GM19035 (cell line): ENCODE measurements around the gene PPP1R1A.

Experiments used
- ATAC-seq: cut with Tn5 transposase; IDR thresholded peaks from one replicate; pipeline ENCODE4 v1.9.1; 2021; ENCODE audit not compliant: unreplicated experiment

PPP1R1A gene, protein sequence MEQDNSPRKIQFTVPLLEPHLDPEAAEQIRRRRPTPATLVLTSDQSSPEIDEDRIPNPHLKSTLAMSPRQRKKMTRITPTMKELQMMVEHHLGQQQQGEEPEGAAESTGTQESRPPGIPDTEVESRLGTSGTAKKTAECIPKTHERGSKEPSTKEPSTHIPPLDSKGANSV

DNA sequence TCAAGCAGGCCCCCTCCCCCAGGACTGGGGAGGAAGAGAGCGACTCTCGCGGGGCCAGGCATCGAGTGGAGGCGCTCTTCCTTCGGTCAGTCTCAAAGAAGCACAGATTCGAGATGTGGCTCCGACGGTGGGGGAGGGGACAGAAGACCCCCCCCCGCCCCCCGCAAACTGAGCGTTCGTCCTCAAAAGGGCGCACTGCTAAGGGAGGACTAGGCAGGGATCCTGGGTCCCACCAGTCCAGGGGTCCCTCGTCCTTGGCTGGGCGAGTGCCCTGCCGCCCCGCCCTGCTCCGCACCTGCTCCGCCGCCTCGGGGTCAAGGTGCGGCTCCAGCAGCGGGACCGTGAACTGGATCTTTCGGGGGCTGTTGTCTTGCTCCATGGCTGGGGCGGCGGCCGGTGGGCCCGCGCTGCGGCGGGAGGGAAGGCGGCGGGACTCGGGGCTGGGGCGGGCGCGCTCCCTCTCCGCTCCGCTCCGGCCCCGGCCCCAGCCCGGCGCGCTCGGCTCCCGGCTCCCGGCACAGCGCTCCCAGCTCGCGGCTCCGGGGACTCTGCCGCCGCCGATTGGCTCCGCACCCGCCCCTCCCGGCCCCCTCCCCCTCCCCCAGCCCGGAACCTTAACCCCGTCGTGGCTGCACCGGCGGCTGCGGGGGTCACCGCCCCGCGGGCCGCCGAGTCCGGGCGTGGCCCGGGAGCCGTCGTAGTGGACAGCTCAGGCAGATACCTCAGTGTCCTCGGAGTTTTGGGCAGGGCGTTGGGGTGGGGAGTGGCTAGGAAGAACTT, at the start of gene PPP1R1A:
PPP1R1A (minus strand) TSS at position 550 of the 780 bp plus-strand sequence; CDS start at position 379, 171 bp downstream.
- no peak for ATAC-seq

DNA sequence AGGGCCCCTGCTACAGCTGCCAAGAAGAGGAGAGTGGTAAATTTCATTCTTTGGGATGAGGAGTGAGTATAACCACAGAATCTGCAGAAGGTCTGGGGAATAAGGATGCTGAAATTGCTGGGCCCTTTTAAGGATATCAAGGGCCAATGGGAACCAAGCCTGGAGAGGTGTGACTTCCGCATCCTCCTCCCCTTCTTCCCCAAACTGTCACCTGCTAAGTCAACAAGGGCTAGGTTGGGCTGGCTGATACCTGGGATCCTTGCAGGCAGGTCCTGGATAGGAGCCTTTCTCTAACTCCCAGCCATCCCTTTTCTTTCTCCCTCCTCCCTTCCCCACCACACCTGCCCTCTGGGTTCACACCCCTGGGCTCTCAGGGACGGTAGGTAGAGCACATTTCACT, 46.3 kb upstream of the PPP1R1A start, which contains the start of gene LACRT:
LACRT (minus strand) TSS at position 101 of the 400 bp plus-strand sequence; CDS start at position 47, 54 bp downstream.
- ATAC-seq = no peak

DNA sequence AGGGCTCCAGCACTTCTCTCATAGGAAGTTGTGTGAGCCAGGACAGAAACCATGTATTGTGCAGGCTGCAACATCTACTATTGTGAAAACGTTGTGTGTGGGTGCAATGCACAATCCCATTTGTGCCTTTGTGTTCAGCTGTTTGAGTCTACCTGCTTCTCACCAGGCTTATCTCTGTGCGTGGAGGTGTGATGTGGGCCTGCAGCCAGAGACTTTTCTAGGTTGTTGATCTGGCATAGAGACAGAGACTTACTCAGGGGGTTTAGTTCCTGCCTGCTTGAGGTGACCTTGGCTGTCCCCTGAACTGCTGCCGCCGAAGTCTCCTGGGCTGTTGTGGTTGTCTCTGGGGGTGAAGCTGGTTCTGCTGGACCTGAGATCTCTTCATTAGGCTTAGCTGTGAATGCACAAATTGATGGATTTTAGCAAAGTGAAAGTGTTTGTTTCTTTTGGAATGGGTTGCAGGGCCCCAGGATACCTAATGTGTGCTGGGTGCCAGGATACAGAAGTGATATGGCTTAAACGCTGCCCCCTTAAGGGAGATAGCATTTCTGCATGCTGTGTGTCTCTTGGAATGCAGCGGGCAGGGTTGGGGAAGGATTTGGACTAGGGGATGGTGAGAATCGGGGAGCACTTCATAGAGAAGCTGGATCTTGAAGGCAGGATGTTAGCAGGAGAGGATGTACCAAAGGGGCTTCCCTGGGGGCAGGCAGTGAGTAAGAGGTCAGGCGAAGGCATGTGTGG, 43.7 kb upstream of the PPP1R1A start:
- ATAC-seq = no peak

DNA sequence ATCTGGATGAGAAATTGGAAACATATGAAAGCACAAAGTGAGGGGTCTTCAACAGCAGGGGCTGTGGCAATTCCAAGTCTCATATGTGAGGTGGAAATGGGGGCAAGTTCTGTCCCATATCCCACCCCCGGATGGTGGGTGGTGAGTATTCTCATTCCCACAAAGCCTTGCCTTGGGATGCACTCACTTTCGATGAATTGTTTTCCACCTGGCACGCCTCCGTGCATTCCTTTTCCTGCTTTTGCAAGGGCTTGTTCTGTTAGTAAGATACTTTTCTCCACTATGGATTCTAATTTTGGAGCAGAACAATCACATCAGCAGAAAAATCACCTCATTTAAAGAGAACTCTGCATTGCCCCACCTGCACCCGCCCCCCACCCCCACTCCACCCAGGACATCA, 43.1 kb upstream of the PPP1R1A start:
- ATAC-seq = no peak

DNA sequence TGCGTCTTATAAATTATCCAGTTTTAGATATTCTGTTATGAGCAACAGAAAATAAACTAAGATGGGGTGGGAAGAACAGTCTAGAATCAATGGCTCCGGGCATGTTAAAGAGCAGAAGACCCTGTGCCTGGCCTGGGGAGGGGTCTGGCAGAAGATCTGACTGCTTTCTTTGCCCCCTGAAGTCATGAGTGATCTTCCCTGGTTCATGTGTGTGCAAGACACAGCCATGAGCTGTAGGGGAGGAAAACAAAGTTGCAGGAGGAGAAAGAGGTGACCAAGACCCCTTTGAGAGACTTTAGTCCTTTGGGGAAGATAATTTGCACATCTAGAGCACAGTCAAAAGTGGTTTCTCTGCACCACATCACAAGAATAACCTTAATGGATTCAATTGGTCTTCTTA, 41.5 kb upstream of the PPP1R1A start:
- ATAC-seq = no peak

DNA sequence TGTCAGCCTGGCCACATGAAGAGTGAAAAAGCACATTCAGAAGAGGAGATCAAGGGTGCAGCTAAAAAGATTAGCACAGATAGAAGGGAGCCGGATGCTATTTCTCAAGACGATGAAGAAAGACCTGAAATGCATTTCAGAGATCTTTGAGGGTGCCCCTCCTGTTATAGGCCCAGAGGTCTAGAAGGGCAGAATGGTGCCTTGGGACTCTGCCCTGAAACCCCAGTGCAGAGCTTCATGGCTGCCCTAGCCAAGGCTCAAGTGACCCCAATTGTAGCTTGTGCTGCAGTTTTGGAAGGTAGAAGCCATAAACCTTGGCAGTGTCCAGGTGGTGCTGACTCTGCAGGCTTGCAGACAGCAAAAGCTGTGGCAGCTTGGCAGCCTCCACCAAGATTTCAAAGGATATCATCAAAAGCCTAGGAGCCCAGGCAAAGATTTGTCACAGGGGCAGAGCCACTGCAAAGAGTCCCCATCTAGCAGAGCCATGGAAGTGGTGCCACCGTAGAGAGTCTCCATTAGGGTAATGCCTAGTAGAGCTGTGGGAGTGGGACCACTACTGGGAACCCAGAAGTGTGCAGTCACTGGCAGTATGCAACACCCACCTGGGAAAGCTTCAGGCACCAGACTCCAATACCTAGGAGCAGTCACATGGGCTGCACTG, 39.9 kb upstream of the PPP1R1A start:
- no peak for ATAC-seq

DNA sequence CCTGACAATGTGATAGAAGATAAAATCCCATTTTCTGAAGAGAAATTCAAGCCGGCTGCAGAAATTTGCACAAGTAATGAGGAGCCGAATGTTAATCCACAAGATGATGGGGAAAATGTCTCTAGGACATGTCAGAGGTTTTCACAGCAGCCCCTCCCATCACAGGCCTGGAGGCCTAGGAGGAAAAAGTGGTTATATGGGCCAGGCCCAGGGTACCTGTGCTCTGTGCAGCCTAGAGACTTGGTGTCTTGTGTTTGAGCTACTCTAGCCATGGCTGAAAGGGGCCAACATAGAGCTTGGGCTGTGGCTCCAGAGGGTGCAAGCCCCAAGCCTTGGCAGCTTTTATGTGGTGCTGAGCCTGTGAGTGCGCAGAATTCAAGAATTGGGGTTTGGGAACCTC, 38.8 kb upstream of the PPP1R1A start:
- ATAC-seq = no peak

DNA sequence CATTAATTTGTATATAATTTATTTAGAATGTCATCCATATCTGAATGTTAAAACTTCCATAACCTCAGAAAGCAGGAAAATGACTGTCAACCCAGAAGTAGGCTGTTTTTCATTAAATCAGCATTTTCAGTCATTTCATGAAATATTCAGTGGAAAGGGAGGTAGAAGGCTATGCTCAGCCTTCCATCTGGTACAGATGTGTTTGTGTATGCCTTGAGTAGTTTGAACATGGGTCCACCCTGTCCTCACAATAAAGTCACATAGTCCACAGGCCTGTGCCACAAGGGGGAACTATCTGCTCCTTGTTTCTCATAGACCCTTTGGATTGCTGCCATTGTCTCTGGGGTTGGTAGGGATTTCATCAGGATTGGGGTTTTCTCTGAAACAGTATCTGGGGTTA, 37.1 kb upstream of the PPP1R1A start:
- ATAC-seq = no peak

DNA sequence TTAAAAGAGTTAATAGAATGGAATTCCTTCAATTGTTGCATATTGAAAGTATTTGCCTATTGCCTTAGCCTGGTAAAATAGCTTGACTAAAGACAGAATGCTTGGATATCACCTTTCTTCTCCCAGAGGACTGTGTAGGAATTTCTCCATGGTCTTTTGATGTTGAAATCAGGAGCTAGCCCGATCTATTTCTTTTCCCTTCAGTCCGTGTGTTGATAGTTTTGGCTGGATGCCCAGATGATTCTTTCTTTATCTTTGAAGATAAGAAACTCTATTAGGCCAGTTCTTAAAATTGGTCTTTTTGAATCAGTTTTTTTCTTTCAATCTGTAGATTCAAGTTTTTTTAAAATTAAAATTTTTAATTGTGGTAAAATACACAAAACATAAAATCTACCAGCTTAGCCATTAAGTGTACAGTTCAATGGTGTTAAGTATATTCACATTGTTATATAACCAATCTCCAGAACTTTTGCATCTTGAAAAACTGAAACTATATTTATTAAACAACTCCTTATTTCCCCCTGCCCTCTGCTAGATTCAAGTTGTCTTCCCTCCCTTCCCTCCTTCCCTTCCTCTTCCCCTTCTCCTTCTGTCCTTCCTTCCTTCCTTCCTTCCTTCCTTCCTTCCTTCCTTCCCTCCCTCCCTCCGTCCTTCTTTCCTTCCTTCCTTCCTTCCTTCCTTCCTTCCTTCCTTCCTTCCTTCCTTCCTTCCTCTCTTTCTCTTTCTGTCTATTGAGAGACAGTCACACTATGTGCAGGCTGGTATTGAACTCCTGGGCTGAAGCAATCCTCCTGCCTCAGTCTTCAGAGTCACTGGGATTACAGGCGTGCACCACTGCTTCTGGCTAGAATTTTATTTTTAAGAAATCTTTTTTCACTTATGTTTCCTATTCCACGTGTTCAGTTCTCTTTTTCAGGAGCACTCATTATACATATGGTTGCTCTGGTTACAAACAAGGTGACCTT, 36.1 kb upstream of the PPP1R1A start:
- no peak for ATAC-seq

DNA sequence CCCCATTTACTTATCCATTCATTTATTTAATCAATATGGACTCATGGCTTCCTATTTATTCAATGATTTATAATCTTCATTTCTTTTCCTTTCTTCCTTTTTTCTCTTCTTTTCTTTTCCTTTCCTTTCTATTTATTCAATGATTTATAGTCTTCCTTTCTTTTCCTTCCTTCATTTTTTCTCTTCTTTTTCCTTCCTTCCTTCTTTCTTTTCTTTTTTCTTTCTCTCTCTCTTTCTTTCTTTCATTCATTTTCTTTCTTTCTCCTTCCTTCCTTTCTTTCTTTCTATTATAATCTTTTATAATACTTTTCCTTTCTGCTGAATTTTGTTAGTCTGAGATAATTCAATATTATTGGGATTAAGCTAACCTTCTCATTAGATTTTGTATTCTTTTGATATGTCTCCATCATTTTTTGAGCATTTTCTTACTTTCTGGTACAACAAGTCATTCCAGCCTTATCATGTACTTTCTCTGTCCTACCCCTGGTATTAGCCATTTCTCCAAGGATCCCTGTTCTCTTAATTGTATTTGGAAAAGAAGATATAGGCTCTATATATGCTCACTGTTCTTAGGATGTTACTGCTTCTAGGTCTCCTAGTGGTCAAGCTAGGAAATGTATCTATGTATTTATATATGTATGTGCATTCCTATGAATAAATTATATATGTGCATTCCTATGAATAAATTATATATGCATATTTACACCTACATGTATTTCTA, 34.2 kb upstream of the PPP1R1A start:
- no peak for ATAC-seq

DNA sequence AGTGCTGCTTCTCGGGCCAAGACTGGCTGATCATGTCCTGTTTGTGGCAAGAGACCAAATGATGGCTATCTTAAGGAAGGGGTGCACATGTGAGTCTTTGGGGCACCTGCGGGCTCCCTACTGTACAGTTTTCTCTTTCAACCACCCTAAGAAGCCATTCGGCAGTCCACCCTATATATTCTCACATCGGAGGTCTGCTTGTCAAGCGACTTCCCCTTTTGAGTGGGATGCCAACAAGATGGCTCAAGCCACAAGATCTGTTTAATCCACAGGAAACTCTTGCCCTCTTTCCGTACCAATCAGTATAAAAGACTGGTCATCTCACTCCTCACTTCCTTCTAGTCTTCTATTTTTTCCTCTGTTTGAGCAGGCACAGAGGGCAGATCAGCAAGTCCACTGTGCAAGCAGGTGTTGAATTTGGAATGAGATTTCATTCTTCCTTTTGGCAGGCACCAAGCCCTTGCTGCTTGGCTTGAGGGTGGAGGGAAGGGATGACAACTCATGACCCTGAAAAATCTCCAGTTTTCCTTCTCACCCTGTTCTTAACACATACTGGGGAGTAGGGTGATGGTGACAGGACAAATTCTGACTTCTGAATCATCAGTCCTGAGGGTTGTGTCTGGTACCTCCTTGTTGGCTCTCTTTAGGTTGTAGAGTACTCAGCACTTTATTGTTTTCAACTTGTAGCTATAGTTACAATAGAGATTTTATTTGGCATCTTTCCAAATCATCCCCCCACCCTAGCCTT, 28.6 kb upstream of the PPP1R1A start:
- ATAC-seq = no peak

DNA sequence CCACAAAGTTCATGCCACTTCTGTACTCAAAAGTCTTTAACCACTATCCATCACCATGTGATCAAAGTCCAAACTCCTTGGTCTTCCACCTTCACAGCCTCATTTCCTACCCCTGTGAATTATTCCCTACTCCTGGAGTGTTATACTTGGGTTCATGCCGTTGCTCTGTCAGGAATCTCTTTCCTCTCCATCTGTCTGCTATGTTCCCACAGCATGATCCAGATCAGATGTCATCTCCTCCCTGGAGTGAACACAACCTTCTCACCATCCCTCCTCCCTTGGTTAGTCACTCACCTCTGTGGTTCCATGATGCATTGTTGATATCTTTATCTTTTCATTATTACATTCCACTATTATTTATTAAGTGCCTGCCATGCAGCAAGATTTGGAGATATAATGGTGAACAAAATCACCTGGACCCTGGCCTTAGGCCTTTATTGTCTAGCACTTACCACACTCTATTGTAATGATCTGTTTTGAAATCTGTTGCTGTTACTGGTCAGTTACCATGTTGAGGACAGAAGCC, 23.8 kb upstream of the PPP1R1A start:
- ATAC-seq = no peak

DNA sequence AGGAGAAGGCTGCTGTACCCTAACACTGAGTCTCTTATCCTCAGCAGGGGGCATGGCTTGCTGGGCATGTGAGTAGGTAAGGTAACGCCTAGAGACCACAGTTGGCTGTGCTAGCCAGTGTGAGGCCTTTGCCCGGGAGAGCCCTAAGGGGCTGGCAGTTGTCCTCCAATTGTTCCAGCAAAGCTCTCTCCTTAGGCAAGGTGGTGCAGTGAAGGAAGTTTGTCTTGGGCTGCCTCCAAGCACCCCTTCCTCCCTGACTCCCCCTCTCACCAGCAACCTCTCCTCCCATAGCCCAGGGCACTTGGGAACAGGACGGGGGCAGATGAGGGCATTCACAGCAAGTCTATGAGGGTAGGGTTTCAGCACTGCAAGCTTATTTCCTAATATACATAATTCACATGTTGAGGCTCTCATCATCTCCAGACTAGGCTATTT, 23.3 kb upstream of the PPP1R1A start:
- ATAC-seq = no peak

DNA sequence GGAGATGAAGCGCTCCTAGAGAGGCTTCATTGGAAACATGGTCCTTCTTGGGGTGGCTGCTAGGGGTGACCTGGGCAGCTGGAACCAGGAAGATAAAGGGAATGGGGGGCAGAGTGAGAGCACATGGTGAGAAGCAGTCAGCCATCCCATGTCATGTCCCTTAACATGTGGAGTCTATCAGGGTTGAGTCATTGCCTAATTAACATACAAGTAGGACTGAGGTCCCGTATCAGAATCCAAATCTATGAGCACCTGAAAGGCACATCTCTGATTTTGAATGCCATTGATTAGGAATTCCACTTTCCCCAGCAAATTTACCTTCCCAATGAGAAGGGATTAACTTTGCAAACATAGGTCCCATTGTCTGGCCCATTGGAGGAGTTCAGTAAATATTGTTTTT, 20.3 kb upstream of the PPP1R1A start:
- no peak for ATAC-seq

DNA sequence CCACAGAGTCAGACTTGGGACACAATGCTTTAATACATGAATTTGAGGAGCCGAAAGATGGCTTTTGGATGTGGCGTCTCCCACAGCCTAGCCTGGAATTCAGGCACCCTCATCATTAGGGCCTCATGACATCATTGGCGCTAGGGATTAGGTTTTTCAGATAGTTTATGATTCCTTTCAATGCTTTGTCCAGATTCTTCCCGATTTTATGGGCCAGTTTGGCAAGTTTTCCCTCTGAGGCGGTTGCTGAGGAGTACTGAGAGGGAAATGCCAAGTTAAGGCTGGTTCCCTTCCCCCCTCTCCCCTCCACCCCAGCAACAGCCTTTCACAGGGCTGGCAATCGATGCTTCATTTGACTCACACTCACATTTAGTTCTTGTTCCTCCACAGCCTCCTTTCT, 19.7 kb upstream of the PPP1R1A start:
- no peak for ATAC-seq

DNA sequence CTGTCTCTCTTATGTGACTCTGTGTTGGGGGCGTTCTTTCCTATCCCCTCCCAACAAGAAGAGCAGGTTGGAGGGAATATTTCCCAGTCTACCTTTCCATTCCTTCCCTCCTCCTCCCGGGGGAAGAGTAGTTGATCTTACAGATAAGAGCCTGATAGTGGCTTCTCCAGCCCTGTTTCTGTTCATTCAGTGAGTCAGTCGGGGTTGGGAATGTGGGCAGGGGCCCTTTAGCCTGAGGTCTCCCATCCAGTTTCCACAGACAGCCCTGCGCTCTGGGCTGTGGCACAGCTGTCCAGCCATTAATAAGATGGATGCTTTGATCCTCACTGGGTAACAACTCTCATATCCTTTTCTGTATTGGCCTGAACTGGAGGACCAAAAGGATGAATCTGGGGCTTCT, 18.1 kb upstream of the PPP1R1A start:
- ATAC-seq = no peak

DNA sequence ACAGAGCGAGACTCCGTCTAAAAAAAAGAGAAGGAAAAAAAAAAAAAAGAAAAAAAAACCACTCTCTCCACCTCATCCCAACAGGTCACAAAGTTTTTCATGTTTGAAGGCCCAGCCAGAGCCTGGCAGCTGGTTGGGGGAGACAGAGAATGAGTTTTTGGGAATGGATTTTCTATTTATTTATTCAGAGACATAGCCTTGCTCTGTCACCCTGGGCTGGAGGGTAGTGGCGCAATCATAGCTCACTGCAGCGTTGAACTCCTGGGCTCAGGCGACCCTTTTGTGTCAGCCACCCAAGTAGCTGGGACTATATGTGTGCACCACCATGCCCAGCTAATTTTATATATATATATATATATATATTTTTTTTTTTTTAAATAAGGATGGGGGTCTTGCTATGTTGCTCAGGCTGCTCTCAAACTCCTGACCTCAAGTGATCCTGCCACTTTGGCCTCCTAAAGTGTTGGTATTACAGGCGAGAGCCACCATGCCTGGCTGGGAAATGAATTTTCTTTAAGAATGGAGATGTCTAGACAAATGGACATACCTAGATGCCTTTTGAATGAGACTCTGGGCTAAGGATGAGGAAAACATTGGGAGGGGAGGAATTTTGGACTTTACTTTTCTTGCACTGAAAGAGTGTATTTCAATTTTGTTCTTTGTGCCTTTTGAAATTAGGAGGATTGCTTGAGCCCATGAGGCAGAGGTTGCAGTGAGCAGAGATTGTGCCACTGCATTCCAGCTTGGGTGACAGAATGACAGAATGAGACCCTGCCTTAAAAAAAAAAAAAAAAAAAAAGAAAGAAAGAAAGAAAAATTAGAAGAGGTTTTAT, 16.9 kb upstream of the PPP1R1A start:
- ATAC-seq = no peak

DNA sequence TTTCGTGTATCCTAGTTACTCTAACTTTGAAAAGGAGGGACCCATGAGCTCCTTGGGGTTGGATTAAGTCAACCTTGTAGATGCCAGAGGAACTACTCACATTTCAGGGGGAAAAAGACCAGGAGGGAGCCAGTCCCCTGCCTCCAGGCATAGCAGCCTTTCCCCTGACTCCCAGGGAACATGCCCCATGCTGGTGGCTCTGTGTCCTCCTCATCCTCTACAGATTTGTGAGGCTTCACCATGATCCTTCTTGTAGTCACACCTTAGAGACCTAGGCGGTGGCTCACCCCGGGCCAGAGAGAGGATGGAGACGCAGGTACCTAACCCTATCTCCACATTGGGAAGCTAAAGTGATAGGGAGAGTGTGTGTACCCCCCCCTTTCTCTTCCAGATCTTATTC, 16.0 kb upstream of the PPP1R1A start:
- ATAC-seq = no peak
